Activated B cell treated with CpG ODN at 0.5 μM for 24 hours (primary cell): ENCODE results near the gene GATAD2A. TPM values are rescaled to one million over a fixed set of nuclear protein-coding genes. Genes with fewer than 3 reads are reported as not detected.

Experiments
- ATAC-seq: fragments of 200-7000 bp; cut with Tn5 transposase; one replicate; pipeline ENCODE4 v1.10.0; 2021; ENCODE audit warnings: low read depth, mild to moderate bottlenecking, moderate library complexity
- CTCF ChIA-PET: fragments of 350-600 bp; sonication (Branson Sonifier 250); formaldehyde crosslinking; loops from one replicate; lab custom pipeline; 2021; ENCODE audit warnings: antibody characterized with exemption; lab: Charles Lee
- POLR2A ChIA-PET: fragments of 350-600 bp; sonication (Branson Sonifier 250); formaldehyde crosslinking; loops from one replicate; lab custom pipeline; 2021; ENCODE audit warnings: antibody characterized with exemption; lab: Charles Lee
- DNase-seq: peaks from one replicate; pipeline ENCODE4 v3.0.0; 2022
- H3K27ac Mint-ChIP-seq: one replicate; pipeline ENCODE4 v1.8.0; 2020; ENCODE audit warnings: mixed read lengths
- H3K27me3 Mint-ChIP-seq: one replicate; pipeline ENCODE4 v1.8.0; 2021; ENCODE audit warnings: mixed read lengths
- H3K36me3 Mint-ChIP-seq: one replicate; pipeline ENCODE4 v1.8.0; 2021; ENCODE audit warnings: low read depth, mixed read lengths
- H3K4me1 Mint-ChIP-seq: one replicate; pipeline ENCODE4 v1.8.0; 2021; ENCODE audit warnings: mixed read lengths
- H3K4me3 Mint-ChIP-seq: one replicate; pipeline ENCODE4 v1.8.0; 2020; ENCODE audit warnings: mild to moderate bottlenecking, mixed read lengths
- H3K9me3 Mint-ChIP-seq: one replicate; pipeline ENCODE4 v1.8.0; 2020; ENCODE audit warnings: mixed read lengths
- CTCF ChIP-seq: fragments of 200-600 bp; IDR thresholded peaks from one replicate; pipeline ENCODE4 v1.8.0; 2022; ENCODE audit warnings: antibody characterized with exemption, mild to moderate bottlenecking
- intact Hi-C: fragments of 100-400 bp; cut with micrococcal nuclease; formaldehyde crosslinking; loops from one replicate; pipeline ENCODE4 v1.15.1; 2024
- total RNA-seq: library from RNA; stranded (reverse); gene quantifications from 2 replicates; pipeline ENCODE4 v1.2.3, GENCODE V29; 2022

GATAD2A gene
- total RNA-seq, 1 donor from 2014 or later, result 116 TPM

- H3K4me3 Mint-ChIP-seq, result no peak overlapping the region
- H3K27me3 Mint-ChIP-seq, result no peaks in the 10 kb centered on the region
- peaks cover 29% of the 10 kb centered on the region for H3K4me1 Mint-ChIP-seq
- H3K36me3 Mint-ChIP-seq, result peaks cover 15% of the 10 kb centered on the region
- H3K27ac Mint-ChIP-seq, result peak overlapping the region; percentile 57
- no peaks in the 10 kb centered on the region for H3K9me3 Mint-ChIP-seq
- ATAC-seq (no peak), DNase-seq (no peak)
- POLR2A ChIA-PET, result interaction anchor here (0.8 to 1.7 kb wide), 3 partner anchors 11 to 282 kb away, joined by 3 to 6 read pairs (median 4); partner anchors contain the start of genes GATAD2A and GMIP
- CTCF ChIA-PET, result interaction anchor here (1.1 to 1.4 kb wide), 2 partner anchors 11 to 128 kb away, joined by 4 to 5 read pairs; no protein-coding TSS in a partner anchor
- TF ChIP-seq CTCF, result no peak
- intact Hi-C loops, result loop anchor here (5.0 kb wide), 1 partner anchor 280 kb away; the partner anchor contains the start of gene GMIP
These were observed 43.4 kb upstream of the GATAD2A start for GRCh38 chr19:19362075-19362474.

GRCh38 chr19:19366434-19367396 lies 38.8 kb upstream of the GATAD2A start:
- ChIA-PET POLR2A (interaction anchor here (0.6 to 1.5 kb wide), 3 partner anchors 41 to 124 kb away, joined by 3 to 8 read pairs (median 8); no protein-coding TSS in a partner anchor), CTCF (interaction anchor here (0.6 to 8.1 kb wide), 8 partner anchors 19 to 221 kb away, joined by 3 to 140 read pairs (median 4); partner anchors contain the start of gene GATAD2A)
- no peaks in the 10 kb centered on the region for H3K27me3 Mint-ChIP-seq
- DNase-seq (peak; percentile 65), ATAC-seq (peak; percentile 84)
- TF ChIP-seq CTCF, result peak; percentile 83
- no peaks in the 10 kb centered on the region for H3K36me3 Mint-ChIP-seq
- peak overlapping the region; percentile 36 for H3K4me3 Mint-ChIP-seq
- H3K9me3 Mint-ChIP-seq, result no peaks in the 10 kb centered on the region
- intact Hi-C loops, result loop anchor here (1.0 kb wide), 1 partner anchor 124 kb away; no protein-coding TSS in a partner anchor
- peaks cover 20% of the 10 kb centered on the region for H3K4me1 Mint-ChIP-seq
- peak overlapping the region; percentile 69 for H3K27ac Mint-ChIP-seq

- ATAC-seq (no peak), DNase-seq (no peak)
- Mint-ChIP-seq H3K27me3 (no peaks in the 10 kb centered on the region), H3K4me3 (no peak overlapping the region), H3K9me3 (no peaks in the 10 kb centered on the region), H3K27ac (no peak overlapping the region), H3K4me1 (peaks cover 23% of the 10 kb centered on the region), H3K36me3 (no peaks in the 10 kb centered on the region)
- ChIA-PET POLR2A (interaction anchor here (0.8 kb wide), 1 partner anchor 122 kb away, joined by 4 read pairs; no protein-coding TSS in a partner anchor), CTCF (interaction anchor here (4.7 to 8.1 kb wide), 2 partner anchors 38 to 122 kb away, joined by 35 to 140 read pairs; partner anchors contain the start of gene GATAD2A)
- TF ChIP-seq CTCF, result no peak
- intact Hi-C loops, result no loop called here
These were observed 37.4 kb upstream of the GATAD2A start for GRCh38 chr19:19368087-19368486.

GRCh38 chr19:19371059-19371458 lies 34.4 kb upstream of the GATAD2A start:
- ATAC-seq (no peak), DNase-seq (no peak)
- no peaks in the 10 kb centered on the region for H3K36me3 Mint-ChIP-seq
- no peaks in the 10 kb centered on the region for H3K27me3 Mint-ChIP-seq
- no peak for TF ChIP-seq CTCF
- CTCF ChIA-PET, result interaction anchor here (8.1 kb wide), 1 partner anchor 119 kb away, joined by 140 read pairs; no protein-coding TSS in a partner anchor
- H3K4me1 Mint-ChIP-seq, result peaks cover 17% of the 10 kb centered on the region
- H3K9me3 Mint-ChIP-seq, result no peaks in the 10 kb centered on the region
- intact Hi-C loops, result no loop called here
- POLR2A ChIA-PET, result no interaction called here
- H3K27ac Mint-ChIP-seq, result no peak overlapping the region
- no peak overlapping the region for H3K4me3 Mint-ChIP-seq
